ENCODE results near the gene SLC35A1. TPM values are rescaled to one million over a fixed set of nuclear protein-coding genes. Genes with fewer than 3 reads are reported as not detected.

The SLC35A1 gene
- 11.7 TPM for polyA plus RNA-seq (2013, experiment 1 of 2)
- 13.5 TPM for polyA plus RNA-seq (2013, experiment 2 of 2)

GRCh38 chr6:87472525-87473418, at the start of gene SLC35A1:
Gene SLC35A1 (plus strand): TSS chr6:87472974. CDS start chr6:87473004, 30 bp downstream.
- Histone ChIP-seq H3K9ac (ENCODE audit: low read length) (peak within 1 kb of the TSS; percentile 96), H2BK120ac (ENCODE audit: low read depth, low read length) (no peak within 1 kb of the TSS), H3K4me3 (ENCODE audit: insufficient read depth in 1 of 2, low read depth in 1 of 2, low read length in 2 of 2) (peak within 1 kb of the TSS; percentile 92 to 96), H3K23ac (ENCODE audit: low read length in 2 of 2) (peak within 1 kb of the TSS in 1 of 2 experiments; percentile 96), H3K27ac (ENCODE audit: low read length, poor library complexity, severe bottlenecking) (peak within 1 kb of the TSS; percentile 71), H2BK5ac (ENCODE audit: low read depth, low read length, poor library complexity, severe bottlenecking) (peak within 1 kb of the TSS; percentile 49), H2BK15ac (ENCODE audit: low read depth, poor library complexity, severe bottlenecking) (peak within 1 kb of the TSS; percentile 71), H3K36me3 (ENCODE audit: control insufficient read depth in 1 of 2, insufficient read depth in 2 of 2, low read depth in 1 of 2, low read length in 2 of 2) (peaks cover 0 to 3% of the 10 kb centered on the region in 2 experiments), H3K4ac (ENCODE audit: low read depth in 1 of 2, low read length in 2 of 2) (peak within 1 kb of the TSS; percentile 37 to 95), H3K9me3 (ENCODE audit: control insufficient read depth, low read length) (no peaks in the 10 kb centered on the region), H3K79me1 (replicated peaks; ENCODE audit: low read length, poor library complexity, severe bottlenecking) (peaks cover 15% of the 10 kb centered on the region), H2AFZ (ENCODE audit: low read depth, low read length) (peak within 1 kb of the TSS; percentile 100), H4K91ac (ENCODE audit: low read length) (peak within 1 kb of the TSS; percentile 98), H4K8ac (ENCODE audit: low read length) (peak within 1 kb of the TSS; percentile 97), H3K18ac (ENCODE audit: low read depth in 1 of 2, low read length in 2 of 2) (peak within 1 kb of the TSS; percentile 84 to 100), H3K27me3 (ENCODE audit: control insufficient read depth in 1 of 2, insufficient read depth in 1 of 2, low read length in 2 of 2) (no peaks in the 10 kb centered on the region), H3K4me2 (ENCODE audit: low read length, poor library complexity, severe bottlenecking) (peak within 1 kb of the TSS; percentile 99), H2AK5ac (ENCODE audit: low read length, severe bottlenecking) (no peak within 1 kb of the TSS), H3K4me1 (ENCODE audit: control insufficient read depth, insufficient read depth, low read depth, low read length) (peaks cover 4% of the 10 kb centered on the region), H3K14ac (ENCODE audit: low read length in 2 of 2) (peak within 1 kb of the TSS in 1 of 2 experiments; percentile 100), H2BK12ac (ENCODE audit: low read length in 2 of 2) (peak within 1 kb of the TSS in 1 of 2 experiments; percentile 95)
- WGBS, result under 1% methylated on average over 61 of the region's 70 CpGs
- DNase-seq, result peak; percentile 88

DNA sequence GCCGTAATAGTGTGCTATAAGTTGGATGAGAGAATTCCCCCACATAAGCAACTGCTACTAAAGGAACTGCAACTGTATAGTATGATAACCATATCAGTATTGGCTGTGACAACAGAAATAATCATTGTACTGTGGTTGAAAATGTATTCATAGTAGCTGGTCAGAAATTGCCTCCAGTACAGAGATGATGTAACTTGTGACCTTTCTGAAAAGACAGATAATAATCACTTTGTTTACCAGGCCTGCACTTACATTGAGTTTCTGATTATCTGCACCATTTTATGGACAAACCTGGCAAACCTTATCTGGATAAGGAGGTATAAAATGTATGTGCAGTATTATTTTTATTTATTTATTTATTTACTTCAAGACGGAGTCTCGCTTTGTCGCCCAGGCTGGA, 46.0 kb upstream of the SLC35A1 start:
- H3K9me3 ChIP-seq (ENCODE audit: control insufficient read depth, low read length), result no peaks in the 10 kb centered on the region
- H3K36me3 ChIP-seq (ENCODE audit: control insufficient read depth in 1 of 2, insufficient read depth in 2 of 2, low read depth in 1 of 2, low read length in 2 of 2), result no peaks in the 10 kb centered on the region
- no peak overlapping the region for H3K9ac ChIP-seq (ENCODE audit: low read length)
- no peak overlapping the region for H2BK120ac ChIP-seq (ENCODE audit: low read depth, low read length)
- no peak for DNase-seq
- H2AFZ ChIP-seq (ENCODE audit: low read depth, low read length), result no peak overlapping the region
- H3K18ac ChIP-seq (ENCODE audit: low read depth in 1 of 2, low read length in 2 of 2), result no peak overlapping the region
- no peak overlapping the region for H4K8ac ChIP-seq (ENCODE audit: low read length)
- no peak overlapping the region for H2BK12ac ChIP-seq (ENCODE audit: low read length in 2 of 2)
- H2BK15ac ChIP-seq (ENCODE audit: low read depth, poor library complexity, severe bottlenecking), result no peak overlapping the region
- no peak overlapping the region for H3K4me2 ChIP-seq (ENCODE audit: low read length, poor library complexity, severe bottlenecking)
- H3K4ac ChIP-seq (ENCODE audit: low read depth in 1 of 2, low read length in 2 of 2), result no peak overlapping the region
- no peaks in the 10 kb centered on the region for H3K27me3 ChIP-seq (ENCODE audit: control insufficient read depth in 1 of 2, insufficient read depth in 1 of 2, low read length in 2 of 2)
- no peak overlapping the region for H4K91ac ChIP-seq (ENCODE audit: low read length)
- no peaks in the 10 kb centered on the region for H3K79me1 ChIP-seq (replicated peaks; ENCODE audit: low read length, poor library complexity, severe bottlenecking)
- no peak overlapping the region for H2AK5ac ChIP-seq (ENCODE audit: low read length, severe bottlenecking)
- no peaks in the 10 kb centered on the region for H3K4me1 ChIP-seq (ENCODE audit: control insufficient read depth, insufficient read depth, low read depth, low read length)
- H3K27ac ChIP-seq (ENCODE audit: low read length, poor library complexity, severe bottlenecking), result no peak overlapping the region
- H3K4me3 ChIP-seq (ENCODE audit: insufficient read depth in 1 of 2, low read depth in 1 of 2, low read length in 2 of 2), result no peak overlapping the region
- 100% methylated on average over 3 of the region's 4 CpGs for WGBS
- no peak overlapping the region for H3K23ac ChIP-seq (ENCODE audit: low read length in 2 of 2)
- H3K14ac ChIP-seq (ENCODE audit: low read length in 2 of 2), result no peak overlapping the region
- no peak overlapping the region for H2BK5ac ChIP-seq (ENCODE audit: low read depth, low read length, poor library complexity, severe bottlenecking)

DNA sequence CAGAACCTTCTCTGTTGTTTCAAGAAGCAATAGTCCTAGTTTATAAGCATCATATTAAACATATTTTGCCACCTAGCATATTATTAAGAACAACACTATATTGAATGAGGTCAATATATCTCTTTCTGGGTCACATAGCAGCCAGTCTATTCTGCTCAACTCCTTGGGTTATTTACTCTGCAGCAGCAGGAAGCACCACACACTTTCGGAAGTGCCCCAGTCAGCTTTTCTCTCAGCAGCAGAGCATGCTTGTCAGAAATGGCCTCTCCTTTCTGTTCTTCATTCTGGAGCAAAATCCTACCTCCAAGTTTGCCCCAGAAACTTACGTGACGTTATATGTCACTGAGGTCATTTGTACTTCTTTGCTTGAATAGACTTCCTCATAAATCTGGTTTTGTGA, 42.3 kb upstream of the SLC35A1 start:
- no peak overlapping the region for H3K4me2 ChIP-seq (ENCODE audit: low read length, poor library complexity, severe bottlenecking)
- no peak overlapping the region for H3K4me3 ChIP-seq (ENCODE audit: insufficient read depth in 1 of 2, low read depth in 1 of 2, low read length in 2 of 2)
- no peak overlapping the region for H4K91ac ChIP-seq (ENCODE audit: low read length)
- no peak overlapping the region for H3K9ac ChIP-seq (ENCODE audit: low read length)
- no peaks in the 10 kb centered on the region for H3K4me1 ChIP-seq (ENCODE audit: control insufficient read depth, insufficient read depth, low read depth, low read length)
- H3K36me3 ChIP-seq (ENCODE audit: control insufficient read depth in 1 of 2, insufficient read depth in 2 of 2, low read depth in 1 of 2, low read length in 2 of 2), result no peaks in the 10 kb centered on the region
- no peak overlapping the region for H3K27ac ChIP-seq (ENCODE audit: low read length, poor library complexity, severe bottlenecking)
- H3K14ac ChIP-seq (ENCODE audit: low read length in 2 of 2), result no peak overlapping the region
- H3K23ac ChIP-seq (ENCODE audit: low read length in 2 of 2), result no peak overlapping the region
- no peak overlapping the region for H2BK5ac ChIP-seq (ENCODE audit: low read depth, low read length, poor library complexity, severe bottlenecking)
- H2BK120ac ChIP-seq (ENCODE audit: low read depth, low read length), result no peak overlapping the region
- no peak overlapping the region for H2AFZ ChIP-seq (ENCODE audit: low read depth, low read length)
- 100% methylated on average over 3 of the region's 3 CpGs for WGBS
- no peaks in the 10 kb centered on the region for H3K27me3 ChIP-seq (ENCODE audit: control insufficient read depth in 1 of 2, insufficient read depth in 1 of 2, low read length in 2 of 2)
- no peak overlapping the region for H3K4ac ChIP-seq (ENCODE audit: low read depth in 1 of 2, low read length in 2 of 2)
- H2AK5ac ChIP-seq (ENCODE audit: low read length, severe bottlenecking), result no peak overlapping the region
- no peak for DNase-seq
- H3K79me1 ChIP-seq (replicated peaks; ENCODE audit: low read length, poor library complexity, severe bottlenecking), result no peaks in the 10 kb centered on the region
- no peak overlapping the region for H4K8ac ChIP-seq (ENCODE audit: low read length)
- no peaks in the 10 kb centered on the region for H3K9me3 ChIP-seq (ENCODE audit: control insufficient read depth, low read length)
- H2BK12ac ChIP-seq (ENCODE audit: low read length in 2 of 2), result no peak overlapping the region
- H3K18ac ChIP-seq (ENCODE audit: low read depth in 1 of 2, low read length in 2 of 2), result no peak overlapping the region
- no peak overlapping the region for H2BK15ac ChIP-seq (ENCODE audit: low read depth, poor library complexity, severe bottlenecking)

- no peak overlapping the region for H3K18ac ChIP-seq (ENCODE audit: low read depth in 1 of 2, low read length in 2 of 2)
- no peak overlapping the region for H2BK15ac ChIP-seq (ENCODE audit: low read depth, poor library complexity, severe bottlenecking)
- no peak overlapping the region for H3K4me2 ChIP-seq (ENCODE audit: low read length, poor library complexity, severe bottlenecking)
- DNase-seq, result no peak
- H4K8ac ChIP-seq (ENCODE audit: low read length), result no peak overlapping the region
- no peaks in the 10 kb centered on the region for H3K79me1 ChIP-seq (replicated peaks; ENCODE audit: low read length, poor library complexity, severe bottlenecking)
- no peak overlapping the region for H3K4me3 ChIP-seq (ENCODE audit: insufficient read depth in 1 of 2, low read depth in 1 of 2, low read length in 2 of 2)
- H3K14ac ChIP-seq (ENCODE audit: low read length in 2 of 2), result no peak overlapping the region
- no peak overlapping the region for H3K9ac ChIP-seq (ENCODE audit: low read length)
- H2BK5ac ChIP-seq (ENCODE audit: low read depth, low read length, poor library complexity, severe bottlenecking), result no peak overlapping the region
- H2BK120ac ChIP-seq (ENCODE audit: low read depth, low read length), result no peak overlapping the region
- no peak overlapping the region for H4K91ac ChIP-seq (ENCODE audit: low read length)
- 79% methylated on average over 5 of the region's 5 CpGs for WGBS
- no peak overlapping the region for H3K4ac ChIP-seq (ENCODE audit: low read depth in 1 of 2, low read length in 2 of 2)
- no peak overlapping the region for H3K23ac ChIP-seq (ENCODE audit: low read length in 2 of 2)
- no peak overlapping the region for H2BK12ac ChIP-seq (ENCODE audit: low read length in 2 of 2)
- H3K9me3 ChIP-seq (ENCODE audit: control insufficient read depth, low read length), result no peaks in the 10 kb centered on the region
- H3K27me3 ChIP-seq (ENCODE audit: control insufficient read depth in 1 of 2, insufficient read depth in 1 of 2, low read length in 2 of 2), result no peaks in the 10 kb centered on the region
- H2AFZ ChIP-seq (ENCODE audit: low read depth, low read length), result no peak overlapping the region
- no peak overlapping the region for H2AK5ac ChIP-seq (ENCODE audit: low read length, severe bottlenecking)
- no peak overlapping the region for H3K27ac ChIP-seq (ENCODE audit: low read length, poor library complexity, severe bottlenecking)
- H3K36me3 ChIP-seq (ENCODE audit: control insufficient read depth in 1 of 2, insufficient read depth in 2 of 2, low read depth in 1 of 2, low read length in 2 of 2), result no peaks in the 10 kb centered on the region
- H3K4me1 ChIP-seq (ENCODE audit: control insufficient read depth, insufficient read depth, low read depth, low read length), result no peaks in the 10 kb centered on the region
Observed at GRCh38 chr6:87431263-87431662, 41.5 kb upstream of the SLC35A1 start.
